Subcutaneous abdominal adipose tissue (tissue), 5 donors: Measurements from ENCODE around the gene MPZL2.

Source experiments
- H3K27ac ChIP-seq: one replicate; pipeline ENCODE4 v1.7.0; 2013; ENCODE audit warnings: low read depth, mild to moderate bottlenecking, inconsistent platforms, low read length, moderate library complexity
- H3K27me3 ChIP-seq, 5 donors: one replicate each; pipeline ENCODE4 v1.7.0; 2013; ENCODE audit warnings: low read length in 5 of 5, inconsistent platforms in 1 of 5; ENCODE audit not compliant: control insufficient read depth in 5 of 5, insufficient read depth in 4 of 5
- H3K36me3 ChIP-seq, 5 donors: one replicate each; pipeline ENCODE4 v1.7.0; 2013; ENCODE audit warnings: low read length in 5 of 5; ENCODE audit not compliant: control insufficient read depth in 5 of 5, insufficient read depth in 5 of 5
- H3K4me1 ChIP-seq, 5 donors: one replicate each; pipeline ENCODE4 v1.7.0; 2013; ENCODE audit warnings: low read length in 5 of 5, mild to moderate bottlenecking in 3 of 5, moderate library complexity in 1 of 5; ENCODE audit not compliant: control insufficient read depth in 5 of 5, insufficient read depth in 5 of 5
- H3K4me3 ChIP-seq, 5 donors: one replicate each; pipeline ENCODE4 v1.7.0; 2013; ENCODE audit warnings: low read length in 5 of 5, low read depth in 1 of 5
- H3K9ac ChIP-seq, 5 donors: one replicate each; pipeline ENCODE4 v1.7.0; 2013; ENCODE audit warnings: low read length in 5 of 5, mild to moderate bottlenecking in 4 of 5, moderate library complexity in 3 of 5
- H3K9me3 ChIP-seq, 5 donors: one replicate each; pipeline ENCODE4 v1.7.0; 2013; ENCODE audit warnings: low read length in 5 of 5; ENCODE audit not compliant: control insufficient read depth in 5 of 5
- donor health status: healthy.
- donor health status: healthy.
- donor health status: healthy.
- donor health status: healthy.
- donor health status: healthy.

The MPZL2 gene

DNA sequence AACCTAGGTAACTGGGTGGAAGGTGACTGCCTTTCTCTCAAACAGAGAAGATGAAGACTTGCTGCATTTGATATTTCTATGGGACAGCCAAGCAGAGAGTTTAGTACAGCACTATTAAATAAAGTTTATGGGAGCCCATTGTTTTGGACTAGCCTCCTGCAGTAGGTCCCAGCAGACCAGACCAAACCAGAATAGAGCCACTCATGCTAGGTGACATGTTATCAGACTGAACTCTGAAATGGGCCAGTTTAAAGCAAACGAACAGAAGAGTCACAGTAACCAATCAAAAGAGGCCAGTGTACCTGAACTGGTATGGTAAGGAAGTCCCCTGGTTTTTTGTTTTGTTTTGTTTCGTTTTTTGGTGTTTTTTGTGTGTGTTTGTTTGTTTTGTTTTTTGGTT lies 7.9 kb upstream of the MPZL2 start:
- no peak overlapping the region for H3K9ac ChIP-seq
- H3K27me3 ChIP-seq, result peaks cover 0 to 8% (median 6%) of the 10 kb centered on the region in 5 donors
- no peak overlapping the region for H3K27ac ChIP-seq
- H3K36me3 ChIP-seq, result no peaks in the 10 kb centered on the region
- peaks cover 0 to 9% (median 0%) of the 10 kb centered on the region in 5 donors for H3K4me1 ChIP-seq
- no peaks in the 10 kb centered on the region for H3K9me3 ChIP-seq
- no peak overlapping the region for H3K4me3 ChIP-seq

DNA sequence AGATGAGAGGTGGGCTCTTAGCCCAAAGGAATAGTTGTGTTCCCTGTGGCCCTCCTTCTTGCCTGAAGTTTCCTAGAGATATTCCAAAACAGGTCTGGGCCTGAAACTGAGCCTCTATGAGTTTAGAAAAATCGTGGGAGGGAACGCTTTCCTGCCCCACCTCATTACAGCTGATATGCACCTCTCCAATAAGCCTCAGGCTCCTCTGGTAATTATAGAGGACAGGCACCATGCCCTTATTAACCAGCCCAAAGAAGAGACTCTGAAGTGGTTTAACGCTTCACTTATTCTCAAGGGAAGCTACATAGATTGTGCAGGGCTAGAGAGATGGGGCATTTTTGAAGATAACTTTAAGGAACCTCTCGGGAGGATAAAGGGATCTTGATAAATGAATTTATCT lies 3.4 kb upstream of the MPZL2 start:
- Histone ChIP-seq H3K9ac (no peak overlapping the region), H3K27me3 (peaks cover 6 to 14% (median 8%) of the 10 kb centered on the region in 5 donors), H3K9me3 (no peaks in the 10 kb centered on the region), H3K4me3 (no peak overlapping the region), H3K27ac (no peak overlapping the region), H3K36me3 (no peaks in the 10 kb centered on the region), H3K4me1 (peaks cover 0 to 20% (median 8%) of the 10 kb centered on the region in 5 donors)

DNA sequence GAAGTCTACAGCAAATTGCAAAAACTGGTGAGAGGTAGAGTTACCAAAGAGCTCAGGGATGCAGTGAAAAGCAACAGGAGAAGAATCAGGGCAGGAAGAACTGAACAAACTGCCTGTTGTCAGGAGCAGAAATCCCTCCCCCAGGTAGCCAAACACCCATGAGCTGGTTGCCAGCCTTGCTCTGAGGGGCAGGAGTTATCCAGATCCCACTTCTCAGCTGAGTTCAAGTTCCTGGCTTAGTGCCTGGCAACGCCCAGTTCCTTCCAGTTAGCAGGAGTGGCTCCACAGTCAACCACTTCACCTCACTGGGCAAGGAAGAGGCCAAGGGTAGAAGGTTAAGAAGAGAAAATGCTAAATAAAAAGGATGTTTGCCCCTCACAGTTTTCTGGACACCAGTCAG lies 1.9 kb upstream of the MPZL2 start:
- Histone ChIP-seq H3K27ac (no peak overlapping the region), H3K4me1 (peaks cover 0 to 20% (median 8%) of the 10 kb centered on the region in 5 donors), H3K36me3 (no peaks in the 10 kb centered on the region), H3K27me3 (peaks cover 6 to 17% (median 11%) of the 10 kb centered on the region in 5 donors), H3K9ac (no peak overlapping the region), H3K9me3 (no peaks in the 10 kb centered on the region), H3K4me3 (no peak overlapping the region)

DNA sequence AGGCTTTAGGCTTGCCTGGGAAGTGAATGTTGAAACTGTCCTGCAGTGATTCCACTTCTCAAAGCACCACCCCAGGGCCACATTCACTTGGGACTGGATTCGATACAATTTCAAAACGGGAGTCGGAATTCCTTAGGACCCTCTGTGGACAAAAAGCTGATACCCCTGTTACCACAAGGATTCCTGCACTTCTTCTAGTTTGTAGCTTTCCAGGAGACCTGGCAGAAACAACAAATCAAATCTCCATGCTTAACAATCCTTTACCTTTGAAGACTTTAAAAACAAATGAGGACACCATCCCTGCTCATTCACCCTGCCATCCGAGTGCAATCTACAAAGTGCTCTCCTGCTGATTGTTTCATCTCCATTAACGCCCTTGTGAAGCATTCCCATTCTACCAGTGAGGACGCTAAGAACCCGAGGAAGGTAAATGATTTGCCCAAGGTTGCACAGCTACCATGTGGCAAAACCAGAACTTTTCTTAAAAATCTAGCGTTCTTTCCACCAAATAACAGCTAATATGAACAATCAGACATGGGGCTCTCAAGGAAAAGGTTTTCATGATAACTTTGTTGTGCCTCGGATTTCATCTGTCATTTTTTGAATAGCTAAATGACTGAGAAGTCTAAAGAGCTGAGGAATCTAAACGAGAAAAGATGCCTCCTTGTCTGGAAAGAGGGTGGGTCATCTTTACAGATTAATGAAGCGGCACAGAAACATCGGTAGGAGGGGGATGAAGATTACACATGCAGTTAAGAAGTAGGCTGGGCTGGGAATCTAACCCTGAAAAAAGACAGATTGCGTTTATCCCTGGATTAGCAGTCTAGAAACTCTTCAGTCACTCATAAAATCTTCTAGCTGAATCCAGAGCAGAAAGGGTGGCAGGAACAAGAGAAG lies 720 bp upstream of the MPZL2 start:
- H3K27ac ChIP-seq, result no peak overlapping the region
- H3K9ac ChIP-seq, result peak overlapping the region in 2 of 5 donors; percentile 39 to 45
- H3K9me3 ChIP-seq, result no peaks in the 10 kb centered on the region
- peaks cover 0 to 20% (median 8%) of the 10 kb centered on the region in 5 donors for H3K4me1 ChIP-seq
- H3K4me3 ChIP-seq, result peak overlapping the region in 4 of 5 donors; percentile 51 to 57 (median 56)
- H3K36me3 ChIP-seq, result no peaks in the 10 kb centered on the region
- peaks cover 6 to 17% (median 11%) of the 10 kb centered on the region in 5 donors for H3K27me3 ChIP-seq

DNA sequence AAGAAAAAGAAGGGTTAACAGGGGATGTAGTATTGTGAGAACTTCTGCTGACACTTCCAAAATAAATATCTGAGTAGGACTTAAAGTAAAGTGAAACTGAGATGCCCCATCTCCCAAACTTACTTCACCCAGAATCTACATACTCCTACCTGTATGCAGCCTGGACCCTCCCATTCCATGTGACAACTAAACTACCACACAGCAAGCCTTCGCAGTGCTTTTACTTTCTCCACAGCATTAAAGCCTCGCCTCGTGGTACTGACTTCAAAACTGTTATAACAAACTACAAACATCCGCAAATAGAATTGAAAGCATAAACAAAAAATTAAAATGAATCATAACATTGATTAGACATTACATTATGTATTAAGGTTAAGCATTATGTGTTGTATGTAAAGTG lies 985 bp downstream of the MPZL2 start:
- peaks cover 6 to 17% (median 11%) of the 10 kb centered on the region in 5 donors for H3K27me3 ChIP-seq
- H3K4me3 ChIP-seq, result no peak overlapping the region
- H3K4me1 ChIP-seq, result peaks cover 0 to 20% (median 8%) of the 10 kb centered on the region in 5 donors
- no peak overlapping the region for H3K27ac ChIP-seq
- no peaks in the 10 kb centered on the region for H3K36me3 ChIP-seq
- H3K9ac ChIP-seq, result no peak overlapping the region
- H3K9me3 ChIP-seq, result peaks cover 0 to 3% (median 0%) of the 10 kb centered on the region in 5 donors

DNA sequence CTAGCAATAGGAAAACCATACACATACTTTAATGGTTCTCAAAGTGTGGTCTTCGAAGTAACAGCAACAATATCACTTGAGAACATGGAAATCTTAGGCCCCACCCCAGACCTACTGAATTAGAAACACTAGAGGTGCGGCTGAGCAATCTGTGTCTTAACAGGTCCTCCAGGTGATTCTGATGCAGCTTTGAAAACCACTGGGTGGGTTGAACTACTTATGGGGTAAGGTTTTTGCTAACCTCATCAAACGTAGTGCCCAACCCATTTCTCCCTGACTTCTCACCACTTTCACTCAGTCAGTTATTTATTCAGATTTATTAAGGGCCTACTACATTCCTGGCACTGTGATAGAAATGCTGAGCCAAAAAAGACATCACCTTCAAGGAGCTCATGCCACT lies 3.7 kb downstream of the MPZL2 start:
- Histone ChIP-seq H3K4me1 (peaks cover 0 to 10% (median 8%) of the 10 kb centered on the region in 5 donors), H3K9ac (no peak overlapping the region), H3K27ac (no peak overlapping the region), H3K36me3 (no peaks in the 10 kb centered on the region), H3K27me3 (peaks cover 6 to 17% (median 8%) of the 10 kb centered on the region in 5 donors), H3K9me3 (peaks cover 0 to 3% (median 0%) of the 10 kb centered on the region in 5 donors), H3K4me3 (no peak overlapping the region)

DNA sequence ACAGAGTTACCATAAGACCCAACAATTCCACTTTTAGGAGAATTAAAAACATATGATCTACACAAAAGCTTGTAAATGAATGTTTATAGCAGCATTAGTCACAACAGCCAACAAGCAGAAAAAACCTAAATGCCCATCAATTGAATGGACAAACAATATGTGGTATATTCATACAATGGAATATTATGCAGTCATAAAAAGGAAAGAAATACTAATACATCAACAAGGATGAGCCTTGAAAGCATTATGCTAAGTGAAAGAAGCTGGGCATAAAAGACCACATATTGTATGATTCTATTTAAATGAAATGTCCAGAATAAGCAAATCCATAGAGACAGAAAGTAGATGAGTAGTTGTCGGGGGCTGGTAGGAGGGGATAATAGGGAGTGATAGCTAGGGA lies 5.0 kb downstream of the MPZL2 start:
- Histone ChIP-seq H3K9me3 (peaks cover 0 to 3% (median 0%) of the 10 kb centered on the region in 5 donors), H3K36me3 (no peaks in the 10 kb centered on the region)

DNA sequence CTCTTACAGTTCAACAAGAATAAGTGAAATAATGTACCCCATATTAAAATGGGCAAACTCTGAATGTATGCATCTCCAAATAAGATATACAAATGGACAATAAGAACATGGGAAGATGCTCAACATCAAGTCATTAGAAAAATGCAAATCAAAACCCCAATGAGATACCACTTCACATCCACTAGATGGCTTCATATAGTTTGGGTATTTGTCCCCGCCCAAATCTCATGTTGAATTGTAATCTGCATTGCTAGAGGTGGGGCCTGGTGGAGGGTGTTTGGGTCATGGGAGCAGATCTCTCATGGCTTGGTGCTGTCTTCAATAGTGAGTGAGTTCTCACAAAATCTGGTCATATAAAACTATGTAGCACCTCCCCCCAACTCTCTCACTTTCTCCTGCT lies 5.7 kb downstream of the MPZL2 start:
- Histone ChIP-seq H3K4me3 (no peak overlapping the region), H3K9ac (no peak overlapping the region), H3K27me3 (peaks cover 0 to 8% (median 6%) of the 10 kb centered on the region in 5 donors), H3K9me3 (peaks cover 0 to 3% (median 0%) of the 10 kb centered on the region in 5 donors), H3K36me3 (no peaks in the 10 kb centered on the region), H3K4me1 (no peaks in the 10 kb centered on the region), H3K27ac (no peak overlapping the region)

More for the DNA sequence above, 5.0 kb downstream of the MPZL2 start:
- no peak overlapping the region for H3K9ac ChIP-seq
- H3K4me3 ChIP-seq, result no peak overlapping the region
- H3K27me3 ChIP-seq, result peaks cover 0 to 11% (median 6%) of the 10 kb centered on the region in 5 donors
- H3K27ac ChIP-seq, result no peak overlapping the region
- H3K4me1 ChIP-seq, result peaks cover 0 to 6% (median 6%) of the 10 kb centered on the region in 5 donors

DNA sequence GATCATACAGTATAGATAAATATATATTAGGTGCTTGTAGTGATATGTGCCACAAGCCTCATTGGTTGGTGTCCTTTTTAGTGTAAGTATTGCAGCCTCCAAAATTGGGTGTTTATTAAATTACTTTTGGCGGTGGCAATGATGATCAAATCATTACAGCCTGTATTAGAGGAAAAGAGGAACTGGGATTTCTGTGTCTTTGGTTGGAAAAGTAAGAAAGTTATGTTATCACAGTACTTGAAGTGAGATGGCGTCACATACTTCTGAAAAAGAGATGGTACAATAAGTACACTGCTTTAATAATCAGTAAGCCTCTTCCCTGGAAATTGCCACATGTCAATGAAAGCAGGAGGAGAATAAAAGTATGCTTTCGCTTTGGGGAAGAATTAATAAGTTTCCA lies 11.4 kb downstream of the MPZL2 start:
- Histone ChIP-seq H3K4me3 (peak overlapping the region; percentile 69 to 99 (median 90)), H3K4me1 (peaks cover 0 to 10% (median 6%) of the 10 kb centered on the region in 5 donors), H3K36me3 (no peaks in the 10 kb centered on the region), H3K27ac (no peak overlapping the region), H3K27me3 (peaks cover 0 to 3% (median 0%) of the 10 kb centered on the region in 5 donors), H3K9me3 (no peaks in the 10 kb centered on the region), H3K9ac (no peak overlapping the region)
